GM11168 (cell line): ENCODE results near the gene RPL14.
"Not testable (repeated sequence)": the region's sequence is repeated elsewhere in the genome, so short reads cannot be mapped to it uniquely, and the experiment has no call there.

Source experiments
- in situ Hi-C: fragments of 300-500 bp; cut with MboI; formaldehyde crosslinking; loops from one replicate; pipeline ENCODE4 v1.12.0; 2022; ENCODE audit warnings: low sequenced_read_pairs; ENCODE audit not compliant: unreplicated experiment

Gene RPL14

DNA sequence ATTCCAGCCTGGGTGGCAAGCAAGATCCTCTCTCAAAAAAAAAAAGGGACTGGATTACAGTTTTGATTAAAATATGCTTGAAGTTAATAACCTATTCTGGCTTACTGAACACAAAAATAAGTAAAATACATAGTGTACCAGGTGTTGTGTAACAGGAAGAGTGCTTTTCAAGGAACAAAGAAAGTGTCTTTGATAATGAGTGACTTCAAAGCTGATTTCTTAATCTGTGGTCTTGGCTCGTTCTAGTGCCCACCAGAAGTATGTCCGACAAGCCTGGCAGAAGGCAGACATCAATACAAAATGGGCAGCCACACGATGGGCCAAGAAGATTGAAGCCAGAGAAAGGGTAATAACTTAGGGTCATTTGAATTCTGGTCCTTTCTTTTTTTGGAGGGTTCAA, 4.0 kb downstream of the RPL14 start:
- in situ Hi-C loops: no loop called here

DNA sequence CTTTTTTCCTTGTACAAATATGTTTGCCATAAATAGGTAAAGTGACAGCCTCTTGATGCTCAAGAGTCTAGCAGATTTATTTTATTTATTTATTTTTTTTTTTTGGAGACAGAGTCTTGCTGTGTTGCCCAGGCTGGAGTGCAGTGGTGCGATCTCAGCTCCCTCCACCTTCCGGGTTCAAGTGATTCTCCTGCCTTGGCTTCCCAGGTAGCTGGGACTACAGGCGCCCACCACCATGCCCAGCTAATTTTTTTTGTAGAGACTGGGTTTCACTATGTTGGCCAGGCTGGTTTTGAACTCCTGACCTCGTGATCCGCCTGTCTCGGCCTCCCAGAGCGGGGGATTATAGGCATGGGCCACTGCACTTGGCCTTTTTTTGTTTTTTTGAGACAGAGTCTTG, 5.7 kb downstream of the RPL14 start:
- in situ Hi-C loops: not testable (repeated sequence)

DNA sequence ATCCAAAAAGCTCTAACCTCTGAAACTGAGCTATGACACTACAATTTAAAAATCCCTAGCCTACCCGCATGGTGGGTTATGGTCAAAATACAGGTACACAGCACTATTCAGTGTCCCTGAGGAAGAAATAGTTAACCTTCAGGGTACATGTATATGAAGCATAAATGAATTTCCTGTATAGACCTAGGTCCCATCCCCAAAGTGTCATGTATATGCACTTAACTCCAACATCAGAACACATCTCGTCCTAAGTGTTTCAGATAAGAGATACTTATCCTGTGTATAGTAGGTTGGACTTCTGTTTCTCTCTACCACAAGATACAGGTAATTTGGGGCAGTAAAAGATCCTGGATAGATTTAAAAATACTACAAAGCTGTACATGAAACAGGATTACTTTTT, 6.4 kb downstream of the RPL14 start:
- in situ Hi-C loops: no loop called here

DNA sequence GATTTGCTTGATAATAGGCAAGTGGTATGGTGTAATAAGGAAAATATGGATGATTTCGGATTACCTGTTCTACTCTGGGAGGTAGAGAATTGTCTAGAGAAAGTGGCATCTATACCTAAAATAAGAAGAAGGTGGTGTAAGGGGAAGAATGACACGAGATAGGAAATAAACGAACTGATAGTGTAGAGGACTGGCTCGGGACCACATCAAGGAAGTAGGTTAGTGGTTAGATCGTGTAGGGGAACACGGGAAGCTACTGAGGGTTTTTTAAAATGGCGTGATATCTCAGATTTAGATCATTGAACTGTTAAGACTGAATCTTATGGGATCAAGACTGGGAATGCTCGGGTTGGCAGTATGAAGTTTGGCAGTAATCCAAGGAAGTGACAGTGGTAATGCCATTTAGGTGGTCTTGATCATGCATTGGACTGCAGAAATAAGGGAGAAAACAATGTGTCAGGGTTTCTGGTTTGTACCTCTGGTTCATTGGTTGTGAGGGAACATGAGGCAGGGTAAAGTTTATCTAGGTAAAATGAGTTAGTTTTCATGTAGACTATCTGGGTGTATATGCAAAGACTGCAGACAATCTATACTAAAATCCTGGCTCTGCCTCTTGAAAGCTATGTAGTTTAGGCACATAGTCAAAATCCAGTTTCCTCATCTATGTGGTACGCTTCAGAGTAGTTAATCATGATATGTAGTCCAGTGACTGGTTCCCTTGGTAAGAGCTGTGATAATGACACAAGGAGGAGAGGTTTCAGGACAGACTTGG, 7.4 kb downstream of the RPL14 start:
- in situ Hi-C loops: no loop called here

DNA sequence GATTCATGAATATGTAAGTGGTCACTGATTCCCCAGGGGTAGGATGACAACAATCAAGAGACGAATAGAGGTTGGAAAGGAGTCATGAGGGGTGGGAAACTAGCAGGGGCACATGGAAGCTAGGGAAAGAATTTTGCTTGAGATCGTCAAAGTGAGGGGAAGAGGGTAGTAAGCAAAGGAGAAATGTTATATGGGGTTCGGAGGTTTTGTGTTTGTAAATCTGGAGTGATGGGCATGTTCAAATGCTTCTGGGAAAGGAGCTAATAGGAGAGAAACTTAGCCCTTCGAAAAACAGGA, 7.9 kb downstream of the RPL14 start:
- in situ Hi-C loops: no loop called here

DNA sequence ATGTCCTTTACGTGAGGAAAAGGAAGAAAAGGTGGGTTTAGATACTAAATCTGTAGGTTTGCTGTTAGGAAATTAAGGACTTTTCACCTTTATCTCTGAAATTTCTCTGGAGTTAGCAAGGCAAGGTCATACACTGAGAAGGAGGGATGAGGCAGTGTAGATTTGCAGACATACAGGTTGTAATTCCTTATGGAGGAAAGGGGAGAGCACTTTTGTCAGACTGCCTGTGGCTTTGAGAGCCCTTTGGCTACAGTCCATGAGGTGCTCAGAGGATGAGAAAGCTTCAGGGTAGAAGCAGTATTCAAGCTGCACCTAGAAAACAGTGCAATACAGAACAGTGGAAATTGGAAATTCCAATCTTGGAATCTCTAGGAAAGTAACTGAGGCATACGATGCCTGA, 8.3 kb downstream of the RPL14 start:
- in situ Hi-C loops: no loop called here

DNA sequence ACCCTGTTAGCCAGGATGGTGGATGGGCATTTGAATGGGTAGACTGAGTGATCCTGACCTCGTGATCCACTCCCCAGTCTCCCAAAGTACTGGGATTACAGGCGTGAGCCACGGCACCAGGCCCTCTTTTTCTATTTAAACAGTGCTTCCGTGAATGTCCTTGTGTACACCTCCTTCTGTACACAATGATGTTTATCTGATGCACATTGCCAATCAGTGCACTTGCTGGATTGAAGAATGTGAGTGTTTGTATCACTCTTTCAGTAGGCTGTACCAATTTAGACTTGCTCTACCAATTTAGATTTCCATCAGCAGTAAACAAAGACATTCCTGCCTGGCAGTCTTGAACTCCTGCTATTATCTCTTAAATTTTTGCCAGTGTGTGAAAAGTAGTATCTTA, 10.9 kb downstream of the RPL14 start:
- in situ Hi-C loops: no loop called here

DNA sequence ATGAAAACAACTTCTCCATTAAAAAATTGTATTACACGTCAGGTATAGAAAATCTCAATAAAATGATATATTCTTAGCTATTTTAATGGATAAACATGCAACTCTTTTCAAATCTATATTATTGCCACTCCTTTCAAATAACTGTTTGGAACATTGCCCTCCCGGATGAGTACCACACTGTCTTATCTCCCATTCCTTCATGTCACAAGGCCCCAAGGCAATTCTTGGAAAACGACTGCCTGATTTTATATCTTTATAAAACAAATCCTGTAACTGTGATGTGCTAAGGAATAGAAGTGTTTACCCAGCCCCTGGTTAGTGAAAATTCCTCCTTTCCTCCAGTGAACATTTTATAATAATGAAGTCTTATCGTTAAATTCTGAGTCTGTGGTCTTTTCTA, 13.6 kb downstream of the RPL14 start:
- in situ Hi-C loops: no loop called here

DNA sequence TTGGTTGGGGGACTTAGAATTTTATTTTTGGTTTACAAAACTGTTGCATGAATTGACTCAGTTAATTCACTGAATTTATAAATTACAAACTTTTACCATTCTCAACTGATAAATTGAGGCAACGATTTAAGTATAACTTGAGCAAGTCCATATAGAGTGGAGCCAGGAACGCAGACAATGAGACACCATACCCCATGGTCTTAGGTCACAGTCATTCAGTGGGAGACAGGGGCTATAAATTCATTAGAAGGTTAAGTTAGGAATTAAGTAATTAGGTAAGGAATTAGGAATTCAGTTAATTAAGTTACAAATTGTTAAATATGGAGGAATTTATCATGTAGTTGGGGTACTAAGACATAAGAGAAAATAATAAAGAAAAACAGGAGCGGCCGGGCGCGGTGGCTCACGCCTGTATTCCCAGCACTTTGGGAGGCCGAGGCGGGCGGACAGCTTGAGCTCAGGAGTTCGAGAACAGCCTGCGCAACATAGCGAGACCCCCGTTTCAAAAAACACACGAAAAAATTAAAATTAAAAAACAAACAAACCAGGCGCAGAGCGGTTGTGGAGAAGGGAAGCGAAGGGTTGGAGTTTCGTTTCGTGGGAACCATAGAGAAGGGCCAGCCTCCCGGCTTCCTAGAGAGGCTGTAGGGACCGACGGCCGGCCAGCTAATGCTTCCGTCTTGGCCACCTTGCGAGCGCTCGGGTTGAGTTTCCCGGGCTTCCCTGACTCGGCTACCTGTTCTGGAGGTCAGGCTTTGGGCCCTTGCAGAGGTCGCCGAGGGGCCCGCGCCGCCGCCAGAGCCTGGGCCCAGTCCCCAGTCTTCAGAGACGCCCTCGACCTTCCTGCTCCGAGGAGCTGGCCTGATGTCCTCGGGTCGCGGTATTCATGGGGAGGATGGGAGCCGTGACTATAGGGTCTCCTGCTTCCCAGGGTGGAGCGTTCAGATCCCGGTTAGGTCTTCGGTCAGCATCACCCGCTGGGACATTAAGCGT, 19.6 kb downstream of the RPL14 start, which contains the start of gene ZNF619:
ZNF619 (plus strand) TSS at position 645 of the 993 bp plus-strand sequence. CDS start 858 bp downstream, outside the sequence.
- in situ Hi-C loops: no loop called here

DNA sequence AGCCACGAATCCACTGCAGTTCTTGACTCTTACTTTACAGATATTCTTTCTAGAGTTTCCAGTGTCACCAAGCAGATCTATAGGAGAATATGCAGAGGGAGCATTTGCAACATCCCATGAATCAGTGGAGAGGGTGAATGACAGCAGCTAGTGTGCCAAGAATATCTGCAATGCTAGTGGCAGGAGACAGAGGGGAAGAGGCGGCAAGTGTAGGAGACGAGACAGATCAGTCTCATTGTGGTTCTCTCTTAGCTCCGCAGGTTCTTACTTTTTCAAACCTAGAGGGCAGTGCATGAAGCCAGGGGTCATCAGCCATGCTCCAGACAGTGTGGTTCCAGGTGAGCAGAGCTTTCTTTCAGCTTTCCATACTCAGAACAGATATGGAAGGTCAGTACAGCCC, 20.5 kb downstream of the RPL14 start:
- in situ Hi-C loops: no loop called here

DNA sequence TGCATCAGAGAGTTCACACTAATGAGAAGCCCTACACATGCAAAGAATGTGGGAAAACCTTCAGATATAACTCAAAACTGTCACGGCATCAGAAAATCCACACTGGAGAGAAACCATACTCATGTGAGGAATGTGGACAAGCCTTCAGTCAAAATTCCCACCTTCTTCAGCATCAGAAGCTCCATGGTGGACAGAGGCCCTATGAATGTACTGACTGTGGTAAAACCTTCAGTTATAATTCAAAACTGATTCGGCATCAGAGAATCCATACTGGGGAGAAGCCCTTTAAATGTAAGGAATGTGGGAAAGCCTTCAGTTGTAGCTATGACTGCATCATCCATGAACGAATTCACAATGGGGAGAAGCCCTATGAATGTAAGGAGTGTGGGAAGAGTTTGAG, 30.0 kb downstream of the RPL14 start:
- in situ Hi-C loops: no loop called here

DNA sequence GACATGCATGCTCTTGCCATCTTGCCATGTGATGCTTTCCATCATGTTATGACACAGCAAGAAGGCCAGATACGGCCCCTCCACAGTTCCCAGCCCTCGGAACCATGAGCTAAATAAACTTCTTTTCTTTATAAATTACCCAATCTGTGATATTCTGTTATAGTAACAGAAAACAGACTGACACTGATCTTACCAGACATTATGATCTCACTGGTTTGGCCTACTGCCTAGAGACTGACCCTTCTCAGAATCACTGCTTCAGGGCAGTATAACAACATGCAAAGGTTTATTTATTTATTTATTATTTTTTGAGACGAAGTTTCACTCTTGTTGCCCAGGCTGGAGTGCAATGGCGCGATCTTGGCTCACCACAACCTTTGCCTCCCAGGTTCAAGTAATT, 33.8 kb downstream of the RPL14 start:
- in situ Hi-C loops: no loop called here

DNA sequence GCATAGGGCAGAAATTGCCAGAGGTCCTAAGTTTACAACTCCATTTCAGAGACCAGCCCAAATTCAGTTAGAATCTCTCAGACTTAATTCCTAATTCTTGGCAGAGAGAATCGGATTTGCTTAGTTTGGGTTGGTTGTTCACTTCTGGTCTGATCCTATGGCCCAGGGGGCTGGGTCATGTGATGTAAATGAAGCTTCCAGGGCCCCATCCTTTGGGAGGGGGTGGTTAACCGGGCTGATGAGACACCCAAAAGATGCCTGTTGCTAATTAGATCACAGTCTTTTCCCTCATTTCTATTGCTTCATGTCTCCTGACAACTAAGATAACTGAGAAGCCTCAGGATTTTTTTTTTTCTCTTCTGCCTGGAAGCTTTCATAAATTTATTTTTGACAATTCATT, 37.6 kb downstream of the RPL14 start:
- in situ Hi-C loops: no loop called here

DNA sequence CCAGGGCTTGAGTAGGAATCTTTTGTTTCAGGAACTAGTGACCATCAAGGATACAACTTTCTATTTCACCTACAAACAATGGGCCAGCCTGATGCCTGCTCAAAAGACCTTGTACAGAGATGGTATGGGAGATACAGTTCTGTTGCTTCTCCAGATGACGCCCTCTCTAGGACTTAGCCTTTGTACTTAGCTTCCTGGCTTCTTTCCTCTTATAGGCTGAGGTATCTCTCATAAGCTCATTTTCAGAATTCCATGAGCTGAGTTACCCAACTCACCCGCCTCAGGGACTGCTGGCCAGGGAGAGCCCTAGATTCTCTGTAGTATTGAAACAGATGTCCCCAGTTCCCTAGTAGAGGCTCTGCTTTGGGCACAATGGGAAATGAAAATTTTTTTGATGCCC, 40.1 kb downstream of the RPL14 start:
- in situ Hi-C loops: no loop called here

DNA sequence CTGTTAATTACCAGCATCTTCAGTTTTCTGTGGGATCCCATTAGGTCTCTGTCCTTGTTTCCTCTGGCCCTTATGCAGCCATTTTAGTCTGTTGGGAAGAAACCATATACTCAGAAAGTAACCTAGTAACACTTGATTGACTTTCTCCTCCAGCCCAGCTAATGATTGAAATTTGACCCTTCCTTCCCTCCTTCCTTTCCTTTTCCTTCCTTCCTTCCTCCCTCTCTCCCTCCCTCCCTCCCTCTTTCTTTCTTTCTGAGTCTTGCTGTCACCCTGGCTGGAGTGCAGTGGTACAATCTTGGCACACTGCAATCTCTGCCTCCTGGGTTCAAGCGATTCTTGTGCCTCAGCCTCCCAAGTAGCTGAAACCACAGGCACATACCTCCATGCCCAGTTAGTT, 42.8 kb downstream of the RPL14 start:
- in situ Hi-C loops: loop anchor here (25.0 kb wide), 1 partner anchor 163 kb away; no protein-coding TSS in a partner anchor

DNA sequence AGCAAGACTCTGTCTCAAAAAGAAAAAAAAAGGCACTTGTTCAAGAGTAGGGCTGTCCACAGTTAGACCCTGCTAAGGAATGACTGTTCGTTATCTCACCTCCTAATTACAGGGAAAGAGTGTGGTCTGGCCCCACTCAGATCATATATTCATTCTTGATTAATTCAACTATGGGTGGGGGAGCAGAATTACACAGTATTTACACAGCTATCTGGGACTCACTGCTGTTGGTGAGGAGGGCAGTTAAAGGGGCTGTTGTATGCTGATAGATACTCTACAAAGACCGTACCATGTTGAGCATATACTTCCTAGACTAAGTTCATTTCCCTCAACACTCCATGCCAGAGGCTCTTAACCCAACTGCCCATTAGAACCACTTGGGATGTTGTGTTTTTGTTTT, 44.9 kb downstream of the RPL14 start:
- in situ Hi-C loops: loop anchor here (25.0 kb wide), 1 partner anchor 165 kb away; no protein-coding TSS in a partner anchor

DNA sequence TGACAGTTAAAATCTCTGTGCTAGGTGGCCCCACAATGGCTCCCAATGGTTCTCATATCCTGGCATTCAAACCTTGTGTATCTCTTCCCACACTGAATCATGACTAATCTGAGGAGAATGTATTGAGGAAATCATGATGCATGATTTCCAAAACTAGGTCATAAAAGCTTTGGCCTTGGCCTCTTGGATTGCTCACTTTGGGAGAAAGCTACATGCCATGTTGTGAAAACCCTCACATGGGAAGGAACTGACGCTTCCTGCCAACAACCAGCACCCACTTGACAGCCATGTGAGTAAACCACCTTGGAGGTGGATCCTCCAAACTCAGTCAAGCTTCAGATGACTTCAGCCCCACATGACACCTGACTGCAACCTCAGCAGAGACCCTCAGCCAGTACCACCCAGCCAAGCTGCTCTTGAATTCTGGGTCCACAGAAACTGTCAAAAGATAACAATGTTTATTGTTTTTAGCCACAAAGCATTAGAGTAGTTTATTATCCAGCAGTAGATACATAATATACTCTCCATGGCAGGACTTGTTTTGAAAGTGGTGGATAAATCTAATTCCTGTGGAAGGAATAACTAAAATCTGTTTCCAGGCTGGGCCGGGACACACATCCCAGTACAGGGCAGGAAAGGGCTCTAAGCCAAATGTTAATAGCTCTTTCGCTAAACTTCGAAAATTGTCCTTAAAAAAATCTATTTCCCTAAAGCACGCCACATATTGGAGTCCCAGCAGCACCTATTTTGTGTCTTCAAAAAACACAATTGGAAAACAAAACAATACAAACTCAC, 47.7 kb downstream of the RPL14 start:
- in situ Hi-C loops: loop anchor here (25.0 kb wide), 1 partner anchor 168 kb away; no protein-coding TSS in a partner anchor

DNA sequence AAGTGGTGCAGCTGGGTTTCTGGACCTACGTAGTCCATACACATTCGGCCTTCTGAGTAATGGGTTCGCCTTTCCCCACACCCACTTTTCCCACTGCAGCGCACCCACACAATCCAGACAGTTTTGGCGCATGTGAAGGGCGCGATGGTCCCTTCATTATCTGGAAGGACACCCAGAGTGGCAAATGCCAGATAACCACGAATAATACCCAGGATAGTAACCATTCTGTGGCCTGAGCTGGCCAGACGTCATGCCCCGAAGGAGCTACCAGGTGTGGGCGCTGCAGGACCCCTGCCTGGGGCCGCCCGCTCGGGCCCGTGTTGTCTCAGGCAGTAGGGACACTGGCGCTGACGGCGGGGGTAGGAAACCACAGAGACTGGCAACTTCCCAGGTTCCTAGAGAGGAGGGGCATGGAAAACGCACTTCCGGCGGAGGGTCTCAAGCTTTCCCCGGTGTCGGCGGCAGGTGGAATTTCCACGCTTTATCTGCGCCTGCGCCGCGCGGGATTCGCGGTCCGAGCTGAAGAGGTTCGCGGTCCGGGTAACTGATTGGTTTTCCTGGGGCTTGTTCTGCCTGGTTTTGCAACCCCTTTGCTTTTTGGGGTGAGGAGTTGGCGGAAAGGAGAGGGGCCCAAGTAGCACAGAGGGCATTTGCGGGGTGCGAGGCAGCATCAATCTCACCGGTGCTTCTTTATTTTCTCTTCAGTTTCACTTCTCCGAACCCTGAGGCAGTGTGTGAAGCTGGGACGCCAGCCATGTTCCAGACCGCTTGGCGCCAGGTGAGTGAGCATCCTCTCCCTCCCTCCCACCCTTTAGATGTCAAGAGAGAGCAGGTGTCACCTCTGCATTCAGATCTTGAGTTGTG, 48.7 kb downstream of the RPL14 start, which contains the start of gene ZNF620:
ZNF620 (plus strand) TSS at position 441 of the 864 bp plus-strand sequence; CDS start at position 755, 314 bp downstream.
- in situ Hi-C loops: loop anchor here (25.0 kb wide), 1 partner anchor 169 kb away; no protein-coding TSS in a partner anchor

DNA sequence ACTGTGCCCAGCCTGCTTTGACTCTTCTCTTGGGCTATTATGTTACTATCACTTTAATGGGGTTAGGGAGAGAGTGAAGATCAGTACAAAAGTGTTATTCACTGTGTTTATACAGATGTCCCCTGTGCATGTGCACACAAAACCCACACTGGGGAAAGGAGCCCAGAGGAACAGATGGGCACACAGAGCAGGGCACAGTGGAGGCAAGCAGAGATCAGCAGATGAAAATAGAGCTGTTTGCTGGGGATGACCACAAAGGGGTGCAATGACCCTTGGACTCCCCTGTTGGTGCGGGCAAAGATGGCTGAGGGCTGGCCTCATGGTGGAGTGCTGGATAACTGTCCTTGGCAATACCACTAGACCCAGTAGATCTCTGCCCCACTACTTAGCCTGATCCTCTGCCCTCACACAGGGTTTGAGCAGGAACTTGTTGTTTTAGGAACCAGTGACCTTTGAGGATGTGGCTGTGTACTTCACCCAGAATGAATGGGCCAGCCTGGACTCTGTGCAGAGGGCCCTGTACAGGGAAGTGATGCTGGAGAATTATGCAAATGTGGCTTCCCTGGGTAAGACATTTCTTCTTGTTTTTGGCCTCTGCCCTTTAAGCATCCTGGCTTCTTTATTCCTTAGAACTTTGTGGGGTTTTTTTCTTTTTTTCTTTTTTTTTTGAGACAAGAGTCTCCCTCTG, 54.0 kb downstream of the RPL14 start:
- in situ Hi-C loops: loop anchor here (25.0 kb wide), 1 partner anchor 174 kb away; no protein-coding TSS in a partner anchor
